ENCODE data around the gene ARL4D.
"Not testable (repeated sequence)": the region's sequence is repeated elsewhere in the genome, so short reads cannot be mapped to it uniquely, and the experiment has no call there.

The ARL4D gene

DNA sequence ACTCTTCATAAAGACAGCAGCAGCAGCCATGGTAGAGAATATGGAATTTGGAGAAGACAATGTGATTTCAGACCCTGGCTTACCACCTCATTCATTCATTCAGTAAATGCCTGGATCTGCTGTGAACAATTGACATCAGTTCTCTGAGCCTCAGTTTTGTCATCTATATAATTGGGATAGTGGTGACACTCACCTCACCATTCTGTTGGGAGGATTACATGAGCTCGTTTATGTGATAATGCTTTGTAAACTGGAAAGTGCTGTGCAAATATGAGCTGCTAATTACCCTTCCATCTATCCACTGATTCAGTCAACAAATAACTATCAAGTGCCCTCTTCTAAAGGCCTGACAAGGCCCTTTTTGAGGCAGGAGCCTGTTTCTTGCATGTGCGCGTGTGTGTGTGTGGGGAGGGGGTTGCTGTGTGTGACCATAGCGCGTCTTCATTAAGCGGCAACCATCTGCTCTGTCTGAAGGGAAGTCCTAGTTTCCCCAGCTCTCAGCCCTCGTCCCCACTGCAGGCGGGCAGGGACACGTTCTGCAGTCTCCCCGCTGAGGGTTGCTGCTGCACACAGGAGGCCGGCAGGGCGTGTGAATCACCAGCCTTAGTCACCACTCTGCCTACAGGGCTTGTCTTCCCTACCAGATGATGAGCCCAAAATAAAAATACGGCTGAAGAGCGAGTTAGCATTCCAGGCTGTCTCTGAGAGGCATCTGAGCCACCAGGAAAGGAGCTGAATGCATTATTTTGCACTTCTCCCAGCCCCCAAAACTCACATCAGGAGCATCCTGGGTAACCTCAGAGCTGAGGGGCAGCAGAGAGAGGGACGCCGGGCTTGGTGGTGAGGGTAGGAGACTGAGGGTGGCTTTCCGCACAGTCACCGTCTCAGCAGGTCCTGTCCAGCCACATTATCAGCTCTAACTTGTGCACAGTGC lies 19.9 kb downstream of the ARL4D start:
- peak overlapping the region; percentile 27 for H3K4me3 ChIP-seq (ENCODE audit: low read depth, low read length)

DNA sequence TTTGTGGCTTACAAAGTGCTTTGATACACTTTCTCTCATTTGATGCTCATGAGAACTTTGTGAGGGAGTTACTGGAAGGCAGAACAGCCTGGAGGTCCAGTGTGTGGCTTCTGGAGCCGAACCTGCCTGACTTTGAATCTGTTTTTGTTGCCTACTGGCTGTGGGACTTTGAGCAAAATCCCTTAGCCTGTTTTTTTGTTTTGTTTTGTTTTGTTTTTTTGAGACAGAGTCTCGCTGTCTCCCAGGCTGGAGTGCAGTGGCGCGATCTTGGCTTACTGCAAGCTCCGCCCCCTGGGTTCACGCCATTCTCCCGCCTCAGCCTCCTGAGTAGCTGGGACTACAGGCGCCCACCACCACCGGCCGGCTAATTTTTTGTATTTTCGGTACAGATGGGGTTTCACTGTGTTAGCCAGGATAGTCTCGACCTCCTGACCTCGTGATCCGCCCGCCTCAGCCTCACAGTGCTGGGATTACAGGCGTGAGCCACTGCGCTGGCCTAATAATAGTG lies 20.6 kb downstream of the ARL4D start:
- H3K9me3 ChIP-seq (ENCODE audit: severe bottlenecking); H3K27me3 ChIP-seq (ENCODE audit: insufficient read depth, low read depth, severe bottlenecking); DNase-seq; H3K36me3 ChIP-seq: not testable (repeated sequence)
- peak overlapping the region; percentile 78 for H3K27ac ChIP-seq
- H3K4me3 ChIP-seq (ENCODE audit: low read depth, low read length), result peak overlapping the region; percentile 27; the same call in 1 of the 2 replicates

More for the DNA sequence above, 19.9 kb downstream of the ARL4D start:
- Histone ChIP-seq H3K9me3 (ENCODE audit: severe bottlenecking) (no peaks in the 10 kb centered on the region), H3K36me3 (no peaks in the 10 kb centered on the region), H3K27me3 (ENCODE audit: insufficient read depth, low read depth, severe bottlenecking) (no peaks in the 10 kb centered on the region), H3K27ac (peak overlapping the region; percentile 78)
- peak; percentile 97 for DNase-seq
- peak; percentile 19; the same call in 1 of the 2 replicates for TF ChIP-seq CTCF (IDR thresholded peaks at IDR 0.05; ENCODE audit: low read depth, low read length)

- no peaks in the 10 kb centered on the region for H3K36me3 ChIP-seq
- no peak overlapping the region for H3K27ac ChIP-seq
- DNase-seq, result no peak
- no peak for TF ChIP-seq CTCF (IDR thresholded peaks at IDR 0.05; ENCODE audit: low read depth, low read length)
- H3K27me3 ChIP-seq (ENCODE audit: insufficient read depth, low read depth, severe bottlenecking), result no peaks in the 10 kb centered on the region
- H3K4me3 ChIP-seq (ENCODE audit: low read depth, low read length), result no peak overlapping the region
- H3K9me3 ChIP-seq (ENCODE audit: severe bottlenecking), result no peaks in the 10 kb centered on the region
Observed at GRCh38 chr17:43423777-43424455, 25.1 kb downstream of the ARL4D start.

GRCh38 chr17:43427362-43428043 lies 28.7 kb downstream of the ARL4D start:
- no peak for DNase-seq
- TF ChIP-seq CTCF (IDR thresholded peaks at IDR 0.05; ENCODE audit: low read depth, low read length), result no peak

DNA sequence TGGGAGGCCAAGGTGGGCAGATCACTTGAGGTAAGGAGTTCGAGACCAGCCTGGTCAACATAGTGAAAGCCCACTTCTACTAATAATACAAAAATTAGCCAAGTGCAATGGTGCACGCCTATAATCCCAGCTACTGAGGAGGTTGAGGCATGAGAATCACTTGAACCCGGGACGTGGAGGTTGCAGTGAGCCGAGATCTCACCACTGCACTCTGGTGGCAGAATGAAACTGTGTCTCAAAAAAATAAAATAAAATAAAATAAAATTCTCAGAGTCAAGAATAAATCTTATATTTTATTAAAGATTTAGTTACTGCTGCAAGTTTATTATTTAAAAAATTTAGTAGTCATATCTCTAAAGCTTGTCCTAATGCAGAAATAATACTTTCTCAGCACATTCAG lies 29.7 kb downstream of the ARL4D start:
- Histone ChIP-seq H3K27ac (no peak overlapping the region), H3K27me3 (ENCODE audit: insufficient read depth, low read depth, severe bottlenecking) (no peaks in the 10 kb centered on the region), H3K9me3 (ENCODE audit: severe bottlenecking) (no peaks in the 10 kb centered on the region), H3K4me3 (ENCODE audit: low read depth, low read length) (no peak overlapping the region), H3K36me3 (no peaks in the 10 kb centered on the region)
- no peak for DNase-seq
- peak; percentile 42 for TF ChIP-seq CTCF (IDR thresholded peaks at IDR 0.05; ENCODE audit: low read depth, low read length)

More at GRCh38 chr17:43427362-43428043, 28.7 kb downstream of the ARL4D start:
- Histone ChIP-seq H3K9me3 (ENCODE audit: severe bottlenecking) (no peaks in the 10 kb centered on the region), H3K27me3 (ENCODE audit: insufficient read depth, low read depth, severe bottlenecking) (no peaks in the 10 kb centered on the region), H3K36me3 (no peaks in the 10 kb centered on the region), H3K4me3 (ENCODE audit: low read depth, low read length) (no peak overlapping the region), H3K27ac (no peak overlapping the region)
